Stimulated activated CD8-positive, alpha-beta memory T cell treated with anti-CD3 and anti-CD28 coated beads, Interleukin-12 subunit alpha, Interleukin-12 subunit beta, amount 100 ng/mL, for 24 hours (primary cell): ENCODE results near the gene FMO2.

Source experiments
- DNase-seq: peaks from one replicate; pipeline ENCODE4 v3.0.0-alpha.2; 2020; ENCODE audit errors: extremely low read depth

Gene FMO2

GRCh38 chr1:171257607-171258076 lies 72.5 kb downstream of the FMO2 start:
- DNase-seq: no peak

DNA sequence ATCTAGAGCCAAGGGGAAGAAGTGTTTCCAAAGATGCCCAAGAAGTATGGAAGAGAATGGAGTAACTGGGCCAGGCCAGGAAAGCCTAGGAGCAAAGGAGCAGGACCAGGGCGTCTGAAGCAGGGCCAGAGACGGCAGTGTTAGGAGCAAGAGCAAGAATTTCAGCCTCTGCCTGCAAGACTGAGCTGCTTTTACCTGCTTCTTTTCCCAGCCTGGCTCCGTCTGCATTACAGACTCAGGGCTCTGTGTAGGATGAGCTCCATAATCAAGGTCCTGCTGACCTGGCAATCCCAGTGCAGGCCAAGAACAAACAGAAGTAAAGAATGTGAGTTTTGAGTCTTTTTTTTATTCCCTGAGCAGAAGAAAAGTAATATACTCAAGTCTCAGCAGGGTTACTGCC lies 73.3 kb downstream of the FMO2 start:
- no peak for DNase-seq

GRCh38 chr1:171258943-171259342 lies 73.8 kb downstream of the FMO2 start:
- DNase-seq: no peak
